Upper lobe of right lung (tissue), 1 donor: ENCODE measurements around the gene USP31. TPM values are rescaled to one million over a fixed set of nuclear protein-coding genes. Genes with fewer than 3 reads are reported as not detected.

ENCODE experiments used
- ATAC-seq: fragments of 200-7000 bp; cut with Tn5 transposase; one replicate; pipeline ENCODE4 v1.9.1; 2020; ENCODE audit warnings: mild to moderate bottlenecking, moderate library complexity
- DNase-seq: peaks from one replicate; pipeline ENCODE4 v3.0.0-alpha.2; 2020
- H3K27ac ChIP-seq: fragments of 200-600 bp; one replicate; pipeline ENCODE4 v1.8.0; 2022
- H3K27me3 ChIP-seq: fragments of 200-600 bp; one replicate; pipeline ENCODE4 v1.8.0; 2022; ENCODE audit warnings: mild to moderate bottlenecking
- H3K36me3 ChIP-seq: fragments of 200-600 bp; one replicate; pipeline ENCODE4 v1.8.0; 2022
- H3K4me1 ChIP-seq: fragments of 200-600 bp; one replicate; pipeline ENCODE4 v1.8.0; 2022
- H3K4me3 ChIP-seq: fragments of 200-600 bp; one replicate; pipeline ENCODE4 v1.8.0; 2022; ENCODE audit warnings: mild to moderate bottlenecking
- H3K9me3 ChIP-seq: fragments of 200-600 bp; one replicate; pipeline ENCODE4 v1.8.0; 2022
- intact Hi-C: fragments of 100-400 bp; cut with DNase I; formaldehyde crosslinking; loops from one replicate; pipeline ENCODE4 v1.11.0; 2022
- total RNA-seq: library from RNA; stranded (reverse); fragmentation: NEBNext Ultra II Directional; extraction: Animal tissue kit (Norgen Biotek cat#: 25700); gene quantifications from one replicate; pipeline ENCODE4 v1.2.1, GENCODE V29; 2021
- TF ChIP-seq, protein P1 (sequence below): fragments of 200-600 bp; IDR thresholded peaks from one replicate; pipeline ENCODE4 v1.8.0; 2022; ENCODE audit warnings: antibody characterized with exemption
- donor health status: DM: no; HTN: yes; CAD: no; lungs with severe emphysema.

Gene USP31
- total RNA-seq, 1 donor from 2014 or later: 15.9 TPM

DNA sequence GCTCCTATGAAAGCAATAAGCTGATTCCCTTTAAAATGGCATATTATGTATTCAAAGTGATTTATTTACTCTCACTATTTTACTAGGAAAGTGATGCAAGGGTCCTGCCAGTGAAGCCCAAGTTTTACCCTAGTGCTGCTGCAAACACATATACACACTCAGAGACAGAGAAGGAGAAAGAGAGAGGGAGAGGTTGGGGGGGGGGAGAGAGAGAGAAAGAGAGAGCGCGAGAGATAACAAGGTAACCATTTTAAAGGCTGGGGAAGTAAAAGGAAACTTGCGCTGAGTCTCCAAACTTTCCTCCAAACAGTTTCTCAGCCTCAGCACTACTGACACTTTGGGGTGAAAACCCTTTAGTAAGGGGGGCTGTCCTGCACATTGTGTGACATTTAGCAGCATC lies 5.9 kb downstream of the USP31 start:
- Histone ChIP-seq H3K27ac (no peak overlapping the region), H3K4me3 (no peak overlapping the region), H3K27me3 (no peaks in the 10 kb centered on the region), H3K9me3 (no peaks in the 10 kb centered on the region), H3K36me3 (no peaks in the 10 kb centered on the region), H3K4me1 (peaks cover 14% of the 10 kb centered on the region)
- DNase-seq: no peak
- TF ChIP-seq, protein P1, sequence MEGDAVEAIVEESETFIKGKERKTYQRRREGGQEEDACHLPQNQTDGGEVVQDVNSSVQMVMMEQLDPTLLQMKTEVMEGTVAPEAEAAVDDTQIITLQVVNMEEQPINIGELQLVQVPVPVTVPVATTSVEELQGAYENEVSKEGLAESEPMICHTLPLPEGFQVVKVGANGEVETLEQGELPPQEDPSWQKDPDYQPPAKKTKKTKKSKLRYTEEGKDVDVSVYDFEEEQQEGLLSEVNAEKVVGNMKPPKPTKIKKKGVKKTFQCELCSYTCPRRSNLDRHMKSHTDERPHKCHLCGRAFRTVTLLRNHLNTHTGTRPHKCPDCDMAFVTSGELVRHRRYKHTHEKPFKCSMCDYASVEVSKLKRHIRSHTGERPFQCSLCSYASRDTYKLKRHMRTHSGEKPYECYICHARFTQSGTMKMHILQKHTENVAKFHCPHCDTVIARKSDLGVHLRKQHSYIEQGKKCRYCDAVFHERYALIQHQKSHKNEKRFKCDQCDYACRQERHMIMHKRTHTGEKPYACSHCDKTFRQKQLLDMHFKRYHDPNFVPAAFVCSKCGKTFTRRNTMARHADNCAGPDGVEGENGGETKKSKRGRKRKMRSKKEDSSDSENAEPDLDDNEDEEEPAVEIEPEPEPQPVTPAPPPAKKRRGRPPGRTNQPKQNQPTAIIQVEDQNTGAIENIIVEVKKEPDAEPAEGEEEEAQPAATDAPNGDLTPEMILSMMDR: no peak
- intact Hi-C loops: no loop called here
- no peak for ATAC-seq

DNA sequence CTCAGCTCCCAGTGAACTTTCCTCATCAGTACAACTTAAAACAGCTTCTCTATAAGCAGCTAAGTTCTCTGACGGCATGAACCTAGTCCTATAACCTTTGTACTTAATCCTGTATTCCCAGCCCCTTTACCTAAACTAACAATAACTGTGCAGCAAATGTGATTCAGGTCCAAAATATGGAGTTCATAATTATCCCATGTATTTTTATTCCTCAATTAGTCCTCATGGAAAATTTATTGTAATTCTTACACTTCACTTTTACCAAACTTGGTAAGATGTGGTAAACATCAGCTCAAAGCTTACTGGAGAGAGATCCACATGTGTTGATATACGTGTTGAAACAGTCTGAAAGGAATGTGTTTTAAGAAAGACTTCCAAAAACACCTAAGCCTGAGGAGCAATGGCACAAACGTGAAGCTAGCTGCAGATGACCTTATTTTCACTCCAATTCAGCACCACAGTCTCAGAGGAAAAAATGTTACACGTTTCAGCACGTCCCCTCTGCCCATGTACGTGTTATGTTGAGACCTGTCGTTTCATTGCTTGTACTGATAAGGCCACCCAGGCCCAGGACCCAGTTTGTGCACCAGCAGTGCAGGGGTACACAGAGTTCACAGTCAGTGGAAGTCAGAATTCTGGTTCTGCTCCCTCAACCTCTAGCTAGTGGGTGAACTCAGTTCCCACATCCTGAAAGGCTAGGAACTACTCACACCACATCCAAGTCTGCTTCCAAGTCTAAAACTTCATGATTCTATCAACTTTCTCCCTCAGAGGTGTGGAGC lies 7.1 kb downstream of the USP31 start:
- DNase-seq: no peak
- H3K4me1 ChIP-seq: peaks cover 5% of the 10 kb centered on the region
- intact Hi-C loops: no loop called here

GRCh38 chr16:23141500-23141899 lies 7.8 kb downstream of the USP31 start:
- peaks cover 8% of the 10 kb centered on the region for H3K9me3 ChIP-seq
- no peak overlapping the region for H3K27ac ChIP-seq
- TF ChIP-seq, protein P1: no peak
- H3K4me1 ChIP-seq: peaks cover 5% of the 10 kb centered on the region
- DNase-seq: no peak
- H3K27me3 ChIP-seq: no peaks in the 10 kb centered on the region
- ATAC-seq: no peak
- no peaks in the 10 kb centered on the region for H3K36me3 ChIP-seq
- H3K4me3 ChIP-seq: no peak overlapping the region
- intact Hi-C loops: no loop called here

More for the DNA sequence above, 7.1 kb downstream of the USP31 start:
- no peak overlapping the region for H3K27ac ChIP-seq
- no peak for ATAC-seq
- no peaks in the 10 kb centered on the region for H3K27me3 ChIP-seq
- no peaks in the 10 kb centered on the region for H3K36me3 ChIP-seq
- TF ChIP-seq, protein P1: no peak
- no peak overlapping the region for H3K4me3 ChIP-seq
- peaks cover 4% of the 10 kb centered on the region for H3K9me3 ChIP-seq

DNA sequence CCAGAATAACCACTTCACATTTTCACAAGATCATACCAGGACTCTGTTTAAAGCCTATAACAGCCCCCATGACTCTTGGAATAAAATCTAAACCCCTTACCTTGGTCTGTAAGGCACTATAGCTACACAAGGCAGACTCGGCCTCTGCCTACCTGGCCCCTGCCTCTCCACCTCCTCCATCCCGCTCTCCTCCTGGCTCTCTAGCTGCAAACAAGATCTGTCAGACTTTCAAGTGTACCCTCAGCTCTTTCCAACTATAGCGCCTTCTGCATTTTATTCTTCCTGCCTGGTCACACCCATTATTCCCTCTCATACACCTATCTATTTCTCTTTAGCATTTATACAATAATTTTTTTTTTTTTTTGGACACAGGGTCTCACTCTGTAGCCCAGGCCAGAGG lies 8.2 kb downstream of the USP31 start:
- intact Hi-C loops: no loop called here
- Histone ChIP-seq H3K4me3 (no peak overlapping the region), H3K27ac (no peak overlapping the region), H3K36me3 (no peaks in the 10 kb centered on the region), H3K4me1 (peaks cover 5% of the 10 kb centered on the region), H3K27me3 (no peaks in the 10 kb centered on the region), H3K9me3 (peaks cover 8% of the 10 kb centered on the region)
- no peak for ATAC-seq
- TF ChIP-seq, protein P1: no peak
- no peak for DNase-seq

DNA sequence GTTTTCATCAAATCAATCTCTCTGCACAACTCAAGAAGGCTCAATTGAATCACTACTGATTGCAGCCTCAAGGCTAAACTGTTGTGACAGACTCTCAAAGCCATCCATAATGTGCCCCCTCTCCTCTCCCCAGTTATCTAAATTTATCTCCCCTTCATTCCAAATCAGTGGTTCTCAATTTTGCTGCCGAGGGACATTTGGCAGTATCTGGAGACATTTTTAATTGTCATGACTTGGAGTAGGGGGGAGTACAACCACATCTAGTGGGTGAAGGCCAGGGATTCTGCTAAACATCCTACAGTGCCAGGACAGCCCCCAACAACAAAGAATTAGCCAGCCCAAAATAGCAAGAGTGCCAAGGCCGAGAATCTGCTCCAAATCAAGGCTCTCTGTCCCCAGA lies 9.1 kb downstream of the USP31 start:
- H3K4me1 ChIP-seq: no peaks in the 10 kb centered on the region
- H3K4me3 ChIP-seq: no peak overlapping the region
- no peak for DNase-seq
- H3K27ac ChIP-seq: no peak overlapping the region
- H3K9me3 ChIP-seq: peaks cover 13% of the 10 kb centered on the region
- intact Hi-C loops: no loop called here
- no peaks in the 10 kb centered on the region for H3K27me3 ChIP-seq
- TF ChIP-seq, protein P1: no peak
- no peak for ATAC-seq
- H3K36me3 ChIP-seq: no peaks in the 10 kb centered on the region
